Astrocyte (in vitro differentiated cells and primary cell): Measurements from ENCODE around the gene KCNMA1. TPM values are rescaled to one million over a fixed set of nuclear protein-coding genes. Genes with fewer than 3 reads are reported as not detected.

Experiments
- DNase-seq: peaks from one replicate; pipeline ENCODE4 v3.0.0-alpha.2; 2010; ENCODE audit warnings: low read depth
- FAIRE-seq: peaks from 2 replicates; lab custom pipeline; 2011; peaks lifted over from hg19 to GRCh38; lab: Jason Lieb, UNC
- H2AFZ ChIP-seq: 2 replicates; pipeline ENCODE4 v1.6.0; 2012; ENCODE audit warnings: low read depth, low read length, inconsistent platforms
- H3K27ac ChIP-seq: 2 replicates; pipeline ENCODE4 v1.5.1; 2011; ENCODE audit warnings: low read depth, low read length, inconsistent platforms
- H3K27me3 ChIP-seq: 2 replicates; pipeline ENCODE4 v1.6.0; 2011; ENCODE audit warnings: low read length, inconsistent platforms; ENCODE audit not compliant: insufficient read depth
- H3K36me3 ChIP-seq: 2 replicates; pipeline ENCODE4 v1.5.1; 2011; ENCODE audit warnings: low read length, inconsistent platforms; ENCODE audit not compliant: insufficient read depth
- H3K4me1 ChIP-seq: 2 replicates; pipeline ENCODE4 v1.5.1; 2011; ENCODE audit warnings: low read length, inconsistent platforms; ENCODE audit not compliant: insufficient read depth
- H3K4me2 ChIP-seq: 2 replicates; pipeline ENCODE4 v1.6.0; 2012; ENCODE audit warnings: low read length, inconsistent platforms
- H3K4me3 ChIP-seq: 2 replicates; pipeline ENCODE4 v1.5.1; 2011; ENCODE audit warnings: low read depth, mild to moderate bottlenecking, low read length, inconsistent platforms; ENCODE audit not compliant: insufficient read depth
- H3K79me2 ChIP-seq: 2 replicates; pipeline ENCODE4 v1.6.0; 2012; ENCODE audit warnings: mild to moderate bottlenecking, low read length, inconsistent platforms; ENCODE audit not compliant: insufficient read depth
- H3K9ac ChIP-seq: 2 replicates; pipeline ENCODE4 v1.6.0; 2012; ENCODE audit warnings: mild to moderate bottlenecking, low read length, inconsistent platforms
- H3K9me3 ChIP-seq: 2 replicates; pipeline ENCODE4 v1.5.1; 2012; ENCODE audit warnings: low read depth, mild to moderate bottlenecking, low read length, inconsistent platforms; ENCODE audit not compliant: insufficient read depth
- H4K20me1 ChIP-seq: 2 replicates; pipeline ENCODE4 v1.6.0; 2012; ENCODE audit warnings: low read length, inconsistent platforms; ENCODE audit not compliant: insufficient read depth
- H3K27ac Mint-ChIP-seq: one replicate; pipeline ENCODE4 v1.8.0; 2021; ENCODE audit warnings: mild to moderate bottlenecking, mixed read lengths; ENCODE audit not compliant: unreplicated experiment
- H3K27me3 Mint-ChIP-seq: one replicate; pipeline ENCODE4 v1.8.0; 2021; ENCODE audit warnings: low read depth, mixed read lengths; ENCODE audit not compliant: unreplicated experiment
- H3K36me3 Mint-ChIP-seq: one replicate; pipeline ENCODE4 v1.8.0; 2021; ENCODE audit warnings: low read depth, mixed read lengths; ENCODE audit not compliant: unreplicated experiment
- H3K4me1 Mint-ChIP-seq: one replicate; pipeline ENCODE4 v1.8.0; 2021; ENCODE audit warnings: low read depth, mixed read lengths; ENCODE audit not compliant: unreplicated experiment
- H3K4me3 Mint-ChIP-seq: one replicate; pipeline ENCODE4 v1.8.0; 2021; ENCODE audit warnings: mild to moderate bottlenecking, moderate library complexity, mixed read lengths; ENCODE audit not compliant: unreplicated experiment
- H3K9me3 Mint-ChIP-seq: one replicate; pipeline ENCODE4 v1.8.0; 2021; ENCODE audit warnings: mild to moderate bottlenecking, mixed read lengths; ENCODE audit not compliant: unreplicated experiment
- CTCF ChIP-seq: IDR thresholded peaks from 2 replicates; pipeline ENCODE4 v1.5.1; 2011; ENCODE audit warnings: low read depth, mild to moderate bottlenecking, inconsistent platforms, low read length, moderate library complexity; ENCODE audit not compliant: insufficient read depth
- EZH2 ChIP-seq: IDR thresholded peaks from 2 replicates; pipeline ENCODE4 v1.6.1; 2012; ENCODE audit warnings: mild to moderate bottlenecking, low read length, inconsistent platforms; ENCODE audit not compliant: insufficient read depth
- total RNA-seq: library from RNA; stranded (reverse); gene quantifications from 2 replicates; pipeline ENCODE4 v1.2.1, GENCODE V29; 2021

The KCNMA1 gene
- total RNA-seq, 1 donor from 2014 or later: 45.8 TPM

- no peaks in the 10 kb centered on the region for H3K9me3 Mint-ChIP-seq
These were observed 326.4 kb downstream of the KCNMA1 start for GRCh38 chr10:77311186-77311585.

GRCh38 chr10:77310288-77310840 is 327.2 kb downstream of the KCNMA1 start:
- Mint-ChIP-seq H3K4me1 (peaks cover 26% of the 10 kb centered on the region), H3K4me3 (no peak overlapping the region), H3K27me3 (no peaks in the 10 kb centered on the region), H3K27ac (no peak overlapping the region), H3K36me3 (peaks cover under 1% of the 10 kb centered on the region), H3K9me3 (no peaks in the 10 kb centered on the region)
- Histone ChIP-seq H3K4me3 (no peak overlapping the region), H3K36me3 (no peaks in the 10 kb centered on the region), H4K20me1 (no peaks in the 10 kb centered on the region), H3K4me1 (peaks cover 10% of the 10 kb centered on the region), H3K9me3 (no peaks in the 10 kb centered on the region), H3K9ac (no peak overlapping the region), H3K79me2 (no peaks in the 10 kb centered on the region), H3K4me2 (no peak overlapping the region), H2AFZ (no peak overlapping the region), H3K27ac (no peak overlapping the region), H3K27me3 (no peaks in the 10 kb centered on the region)
- no peak for DNase-seq
- FAIRE-seq: no peak
- TF ChIP-seq CTCF (no peak), EZH2 (no peak)

More at GRCh38 chr10:77311186-77311585, 326.4 kb downstream of the KCNMA1 start:
- Histone ChIP-seq H2AFZ (no peak overlapping the region), H3K4me1 (peaks cover 7% of the 10 kb centered on the region), H3K36me3 (no peaks in the 10 kb centered on the region), H3K27me3 (peaks cover 2% of the 10 kb centered on the region), H3K79me2 (no peaks in the 10 kb centered on the region), H3K9me3 (no peaks in the 10 kb centered on the region), H3K9ac (no peak overlapping the region), H3K4me2 (no peak overlapping the region), H4K20me1 (no peaks in the 10 kb centered on the region), H3K27ac (no peak overlapping the region), H3K4me3 (no peak overlapping the region)
- Mint-ChIP-seq H3K36me3 (no peaks in the 10 kb centered on the region), H3K27ac (no peak overlapping the region), H3K4me3 (no peak overlapping the region), H3K27me3 (no peaks in the 10 kb centered on the region), H3K4me1 (peaks cover 24% of the 10 kb centered on the region)
- TF ChIP-seq EZH2: no peak
- TF ChIP-seq CTCF: no peak
- no peak for FAIRE-seq
- no peak for DNase-seq

DNA sequence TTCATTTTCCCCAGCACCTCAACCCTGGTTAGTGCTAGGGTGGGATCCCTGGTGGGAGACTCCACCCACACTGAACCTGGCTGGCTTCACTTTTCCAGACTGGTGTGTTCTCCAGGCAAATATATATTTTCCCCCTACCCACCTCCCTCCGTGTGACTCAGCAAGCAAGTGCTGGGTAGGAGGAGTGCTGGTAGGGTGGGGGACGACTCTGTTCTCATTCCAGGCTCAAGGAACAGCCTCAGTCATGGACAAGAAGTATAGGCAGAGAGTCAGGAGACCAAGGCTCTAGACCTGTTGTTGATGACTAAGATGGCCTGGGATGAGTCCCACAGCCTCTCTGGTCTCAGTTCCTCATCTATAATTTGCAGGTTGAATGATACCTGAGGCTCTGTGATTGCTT is 328.1 kb downstream of the KCNMA1 start:
- Histone ChIP-seq H3K4me2 (no peak overlapping the region), H4K20me1 (no peaks in the 10 kb centered on the region), H3K4me3 (no peak overlapping the region), H3K36me3 (no peaks in the 10 kb centered on the region), H3K79me2 (no peaks in the 10 kb centered on the region), H3K27me3 (no peaks in the 10 kb centered on the region), H3K9ac (no peak overlapping the region), H3K9me3 (no peaks in the 10 kb centered on the region), H3K27ac (no peak overlapping the region), H2AFZ (no peak overlapping the region), H3K4me1 (peaks cover 10% of the 10 kb centered on the region)
- peaks cover 26% of the 10 kb centered on the region for H3K4me1 Mint-ChIP-seq
- no peak overlapping the region for H3K27ac Mint-ChIP-seq
- DNase-seq: no peak
- TF ChIP-seq CTCF: no peak
- TF ChIP-seq EZH2: no peak
- no peaks in the 10 kb centered on the region for H3K9me3 Mint-ChIP-seq
- FAIRE-seq: no peak
- no peak overlapping the region for H3K4me3 Mint-ChIP-seq
- H3K27me3 Mint-ChIP-seq: no peaks in the 10 kb centered on the region
- peaks cover 4% of the 10 kb centered on the region for H3K36me3 Mint-ChIP-seq
